ENCODE measurements around the gene SIGLEC8.

The SIGLEC8 gene

GRCh38 chr19:51485960-51486660, 27.9 kb upstream of the SIGLEC8 start:
- no peak for DNase-seq
- Mint-ChIP-seq H3K27ac (no peak overlapping the region), H3K27me3 (peaks cover 40 to 54% of the 10 kb centered on the region in 2 donors), H3K4me3 (no peak overlapping the region), H3K36me3 (ENCODE audit: insufficient read depth) (no peaks in the 10 kb centered on the region), H3K4me1 (ENCODE audit: low read depth in 2 of 2) (no peaks in the 10 kb centered on the region), H3K9me3 (no peaks in the 10 kb centered on the region)
- no peak for ATAC-seq (replicated peaks)

- Mint-ChIP-seq H3K27ac (no peak overlapping the region), H3K4me1 (ENCODE audit: low read depth in 2 of 2) (no peaks in the 10 kb centered on the region), H3K27me3 (peaks cover 75 to 91% of the 10 kb centered on the region in 2 donors), H3K36me3 (ENCODE audit: insufficient read depth) (no peaks in the 10 kb centered on the region), H3K9me3 (no peaks in the 10 kb centered on the region), H3K4me3 (no peak overlapping the region)
- no peak for DNase-seq
- ATAC-seq (replicated peaks) = no peak
Observed at GRCh38 chr19:51480590-51480989, 22.3 kb upstream of the SIGLEC8 start.

- no peaks in the 10 kb centered on the region for H3K4me1 Mint-ChIP-seq (ENCODE audit: low read depth in 2 of 2)
- no peak overlapping the region for H3K4me3 Mint-ChIP-seq
- ATAC-seq (replicated peaks) = no peak
- no peak overlapping the region for H3K27ac Mint-ChIP-seq
- H3K9me3 Mint-ChIP-seq = no peaks in the 10 kb centered on the region
- peaks cover 77 to 91% of the 10 kb centered on the region in 2 donors for H3K27me3 Mint-ChIP-seq
- no peak for DNase-seq
- peaks cover 3% of the 10 kb centered on the region for H3K36me3 Mint-ChIP-seq (ENCODE audit: insufficient read depth)
Observed at GRCh38 chr19:51479531-51480331, 21.5 kb upstream of the SIGLEC8 start.

GRCh38 chr19:51478381-51479234, 20.4 kb upstream of the SIGLEC8 start, which contains the start of gene CEACAM18:
Gene CEACAM18, plus strand, starts transcription at chr19:51478539.
- Mint-ChIP-seq H3K36me3 (ENCODE audit: insufficient read depth) (peaks cover 3% of the 10 kb centered on the region), H3K4me3 (no peak within 1 kb of the TSS), H3K4me1 (ENCODE audit: low read depth in 2 of 2) (no peaks in the 10 kb centered on the region), H3K9me3 (no peaks in the 10 kb centered on the region), H3K27me3 (peaks cover 80 to 93% of the 10 kb centered on the region in 2 donors), H3K27ac (no peak within 1 kb of the TSS)
- DNase-seq (no peak), ATAC-seq (replicated peaks) (no peak)

GRCh38 chr19:51477344-51477743, 19.1 kb upstream of the SIGLEC8 start:
- DNase-seq = no peak
- Mint-ChIP-seq H3K9me3 (no peaks in the 10 kb centered on the region), H3K27ac (no peak overlapping the region), H3K27me3 (peaks cover 82 to 93% of the 10 kb centered on the region in 2 donors), H3K4me1 (ENCODE audit: low read depth in 2 of 2) (peaks cover 0 to 7% of the 10 kb centered on the region in 2 donors), H3K36me3 (ENCODE audit: insufficient read depth) (peaks cover 3% of the 10 kb centered on the region), H3K4me3 (no peak overlapping the region)
- ATAC-seq (replicated peaks) = no peak

- no peak overlapping the region for H3K27ac Mint-ChIP-seq
- peaks cover 75 to 94% of the 10 kb centered on the region in 2 donors for H3K27me3 Mint-ChIP-seq
- peaks cover 0 to 7% of the 10 kb centered on the region in 2 donors for H3K4me1 Mint-ChIP-seq (ENCODE audit: low read depth in 2 of 2)
- no peaks in the 10 kb centered on the region for H3K9me3 Mint-ChIP-seq
- ATAC-seq (replicated peaks) (no peak), DNase-seq (no peak)
- no peak overlapping the region for H3K4me3 Mint-ChIP-seq
- H3K36me3 Mint-ChIP-seq (ENCODE audit: insufficient read depth) = peaks cover 3% of the 10 kb centered on the region
Observed at GRCh38 chr19:51476164-51476563, 17.9 kb upstream of the SIGLEC8 start.

- DNase-seq (peak; percentile 80 to 82 (median 81)), ATAC-seq (replicated peaks) (peak; percentile 79)
- peaks cover 2 to 7% of the 10 kb centered on the region in 2 donors for H3K4me1 Mint-ChIP-seq (ENCODE audit: low read depth in 2 of 2)
- H3K9me3 Mint-ChIP-seq = no peaks in the 10 kb centered on the region
- H3K27me3 Mint-ChIP-seq = peaks cover 51 to 81% of the 10 kb centered on the region in 2 donors
- H3K4me3 Mint-ChIP-seq = no peak overlapping the region
- no peak overlapping the region for H3K27ac Mint-ChIP-seq
- H3K36me3 Mint-ChIP-seq (ENCODE audit: insufficient read depth) = peaks cover 3% of the 10 kb centered on the region
Observed at GRCh38 chr19:51473009-51473707, 14.9 kb upstream of the SIGLEC8 start.

- Mint-ChIP-seq H3K27me3 (peaks cover 49 to 79% of the 10 kb centered on the region in 2 donors), H3K36me3 (ENCODE audit: insufficient read depth) (peaks cover 3% of the 10 kb centered on the region), H3K4me3 (no peak overlapping the region), H3K9me3 (no peaks in the 10 kb centered on the region), H3K27ac (no peak overlapping the region), H3K4me1 (ENCODE audit: low read depth in 2 of 2) (peaks cover 4 to 7% of the 10 kb centered on the region in 2 donors)
- ATAC-seq (replicated peaks) (no peak), DNase-seq (no peak)
Observed at GRCh38 chr19:51472607-51473006, 14.4 kb upstream of the SIGLEC8 start.

- DNase-seq (no peak), ATAC-seq (replicated peaks) (no peak)
- Mint-ChIP-seq H3K36me3 (ENCODE audit: insufficient read depth) (peaks cover 3% of the 10 kb centered on the region), H3K27ac (no peak overlapping the region), H3K27me3 (peaks cover 45 to 84% of the 10 kb centered on the region in 2 donors), H3K4me1 (ENCODE audit: low read depth in 2 of 2) (peaks cover 4 to 7% of the 10 kb centered on the region in 2 donors), H3K9me3 (no peaks in the 10 kb centered on the region), H3K4me3 (no peak overlapping the region)
Observed at GRCh38 chr19:51471527-51471926, 13.3 kb upstream of the SIGLEC8 start.

GRCh38 chr19:51470966-51471365, 12.7 kb upstream of the SIGLEC8 start:
- H3K27me3 Mint-ChIP-seq = peaks cover 48 to 83% of the 10 kb centered on the region in 2 donors
- no peak overlapping the region for H3K27ac Mint-ChIP-seq
- no peak for DNase-seq
- no peaks in the 10 kb centered on the region for H3K9me3 Mint-ChIP-seq
- H3K4me1 Mint-ChIP-seq (ENCODE audit: low read depth in 2 of 2) = peaks cover 4 to 7% of the 10 kb centered on the region in 2 donors
- H3K4me3 Mint-ChIP-seq = no peak overlapping the region
- ATAC-seq (replicated peaks) = no peak
- H3K36me3 Mint-ChIP-seq (ENCODE audit: insufficient read depth) = peaks cover 3% of the 10 kb centered on the region

GRCh38 chr19:51469629-51470028, 11.4 kb upstream of the SIGLEC8 start:
- no peak overlapping the region for H3K4me3 Mint-ChIP-seq
- H3K36me3 Mint-ChIP-seq (ENCODE audit: insufficient read depth) = no peaks in the 10 kb centered on the region
- H3K27me3 Mint-ChIP-seq = peaks cover 46 to 80% of the 10 kb centered on the region in 2 donors
- DNase-seq (no peak), ATAC-seq (replicated peaks) (no peak)
- peaks cover 4 to 7% of the 10 kb centered on the region in 2 donors for H3K4me1 Mint-ChIP-seq (ENCODE audit: low read depth in 2 of 2)
- no peaks in the 10 kb centered on the region for H3K9me3 Mint-ChIP-seq
- H3K27ac Mint-ChIP-seq = no peak overlapping the region

GRCh38 chr19:51469162-51469561, 10.9 kb upstream of the SIGLEC8 start:
- Mint-ChIP-seq H3K27me3 (peaks cover 47 to 79% of the 10 kb centered on the region in 2 donors), H3K9me3 (no peaks in the 10 kb centered on the region), H3K4me3 (no peak overlapping the region), H3K36me3 (ENCODE audit: insufficient read depth) (no peaks in the 10 kb centered on the region), H3K27ac (no peak overlapping the region), H3K4me1 (ENCODE audit: low read depth in 2 of 2) (peaks cover 4 to 7% of the 10 kb centered on the region in 2 donors)
- ATAC-seq (replicated peaks) (no peak), DNase-seq (no peak)

- peaks cover 5 to 7% of the 10 kb centered on the region in 2 donors for H3K4me1 Mint-ChIP-seq (ENCODE audit: low read depth in 2 of 2)
- no peak for DNase-seq
- H3K4me3 Mint-ChIP-seq = no peak overlapping the region
- no peaks in the 10 kb centered on the region for H3K9me3 Mint-ChIP-seq
- no peak overlapping the region for H3K27ac Mint-ChIP-seq
- no peak for ATAC-seq (replicated peaks)
- H3K27me3 Mint-ChIP-seq = peaks cover 44 to 79% of the 10 kb centered on the region in 2 donors
- no peaks in the 10 kb centered on the region for H3K36me3 Mint-ChIP-seq (ENCODE audit: insufficient read depth)
Observed at GRCh38 chr19:51468545-51468920, 10.3 kb upstream of the SIGLEC8 start.
